ENCODE data around the gene PTH1R.

- TF ChIP-seq EP300 (IDR thresholded peaks at IDR 0.05) (no peak), POLR2A (IDR thresholded peaks at IDR 0.05) (no peak)
Observed at GRCh38 chr3:46893146-46893748, 15.7 kb downstream of the PTH1R start.

Data from suprapubic skin (tissue), 2 donors.